Keratinocyte (primary cell): ENCODE data around the gene FHOD3.
A peak's percentile ranks its signal among the peaks of the same experiment; 100 is the strongest.

Source experiments
- EZH2 ChIP-seq: IDR thresholded peaks from one replicate; pipeline ENCODE4 v1.6.1; 2012; ENCODE audit warnings: inconsistent platforms, mild to moderate bottlenecking, low read length, moderate library complexity
- TF ChIP-seq, protein P1 (sequence below), 3 experiments: IDR thresholded peaks in 1 of 3; conservative IDR thresholded peaks in 1 of 3; optimal IDR thresholded peaks in 1 of 3; 2 replicates in 2 of 3; 3 replicates in 1 of 3; pipeline versions ENCODE3 to v1.5.1; 2011; ENCODE audit warnings: low read length in 3 of 3, mild to moderate bottlenecking in 3 of 3, moderate library complexity in 2 of 3, control low read depth in 1 of 3, inconsistent platforms in 1 of 3; ENCODE audit not compliant: insufficient read depth in 2 of 3; ENCODE audit errors: extremely low read depth in 1 of 3

GRCh38 chr18:36580266-36580665, 282.8 kb downstream of the FHOD3 start:
- TF ChIP-seq, protein P1, sequence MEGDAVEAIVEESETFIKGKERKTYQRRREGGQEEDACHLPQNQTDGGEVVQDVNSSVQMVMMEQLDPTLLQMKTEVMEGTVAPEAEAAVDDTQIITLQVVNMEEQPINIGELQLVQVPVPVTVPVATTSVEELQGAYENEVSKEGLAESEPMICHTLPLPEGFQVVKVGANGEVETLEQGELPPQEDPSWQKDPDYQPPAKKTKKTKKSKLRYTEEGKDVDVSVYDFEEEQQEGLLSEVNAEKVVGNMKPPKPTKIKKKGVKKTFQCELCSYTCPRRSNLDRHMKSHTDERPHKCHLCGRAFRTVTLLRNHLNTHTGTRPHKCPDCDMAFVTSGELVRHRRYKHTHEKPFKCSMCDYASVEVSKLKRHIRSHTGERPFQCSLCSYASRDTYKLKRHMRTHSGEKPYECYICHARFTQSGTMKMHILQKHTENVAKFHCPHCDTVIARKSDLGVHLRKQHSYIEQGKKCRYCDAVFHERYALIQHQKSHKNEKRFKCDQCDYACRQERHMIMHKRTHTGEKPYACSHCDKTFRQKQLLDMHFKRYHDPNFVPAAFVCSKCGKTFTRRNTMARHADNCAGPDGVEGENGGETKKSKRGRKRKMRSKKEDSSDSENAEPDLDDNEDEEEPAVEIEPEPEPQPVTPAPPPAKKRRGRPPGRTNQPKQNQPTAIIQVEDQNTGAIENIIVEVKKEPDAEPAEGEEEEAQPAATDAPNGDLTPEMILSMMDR (optimal IDR thresholded peaks at IDR 0.05 in 1 of 3, IDR thresholded peaks at IDR 0.05 in 1 of 3, conservative IDR thresholded peaks at IDR 0.05 in 1 of 3; ENCODE audit: extremely low read depth in 1 of 3, insufficient read depth in 2 of 3, low read length in 3 of 3), result peak; percentile 18 to 56 (median 21)
- TF ChIP-seq EZH2, result no peak
